Parathyroid adenoma (tissue), 2 donors: ENCODE results near the gene FMNL2.

ENCODE experiments used
- H2AFZ ChIP-seq: fragments of 300-600 bp; sonication (generic); one replicate; pipeline ENCODE4 v1.7.0; 2017; ENCODE audit warnings: antibody characterized with exemption, mild to moderate bottlenecking
- H3K27ac ChIP-seq: fragments of 300-600 bp; sonication (generic); one replicate; pipeline ENCODE4 v1.7.0; 2017
- H3K27me3 ChIP-seq: fragments of 300-600 bp; sonication (generic); one replicate; pipeline ENCODE4 v1.7.0; 2017; ENCODE audit warnings: low read length; ENCODE audit not compliant: control insufficient read depth, insufficient read depth
- H3K36me3 ChIP-seq: fragments of 300-600 bp; sonication (generic); one replicate; pipeline ENCODE4 v1.7.0; 2017; ENCODE audit warnings: low read length; ENCODE audit not compliant: control insufficient read depth, insufficient read depth
- H3K4me1 ChIP-seq: fragments of 300-600 bp; sonication (generic); one replicate; pipeline ENCODE4 v1.7.0; 2017; ENCODE audit warnings: control low read depth
- H3K4me2 ChIP-seq: fragments of 300-600 bp; sonication (generic); one replicate; pipeline ENCODE4 v1.7.0; 2017; ENCODE audit warnings: low read length
- H3K4me3 ChIP-seq: fragments of 300-600 bp; sonication (generic); one replicate; pipeline ENCODE4 v1.7.0; 2017; ENCODE audit warnings: low read depth, low read length
- H3K79me2 ChIP-seq: fragments of 300-600 bp; sonication (generic); one replicate; pipeline ENCODE4 v1.7.0; 2017; ENCODE audit warnings: control low read depth
- H3K9ac ChIP-seq: fragments of 300-600 bp; sonication (generic); one replicate; pipeline ENCODE4 v1.7.0; 2017; ENCODE audit warnings: mild to moderate bottlenecking
- H3K9me3 ChIP-seq: fragments of 300-600 bp; sonication (generic); one replicate; pipeline ENCODE4 v1.7.0; 2017; ENCODE audit warnings: low read length; ENCODE audit not compliant: control insufficient read depth
- CTCF ChIP-seq: fragments of 300-600 bp; sonication (generic); IDR thresholded peaks from one replicate; pipeline ENCODE4 v1.7.0; 2017; ENCODE audit warnings: antibody characterized with exemption, mild to moderate bottlenecking
- donor health status: primary hyperparathyroidism.

The FMNL2 gene

GRCh38 chr2:152637251-152637650, 302.3 kb downstream of the FMNL2 start:
- H3K4me1 ChIP-seq, result no peaks in the 10 kb centered on the region
- no peaks in the 10 kb centered on the region for H3K27me3 ChIP-seq
- H3K9me3 ChIP-seq, result no peaks in the 10 kb centered on the region
- no peak overlapping the region for H3K9ac ChIP-seq
- no peak overlapping the region for H3K4me2 ChIP-seq
- no peak overlapping the region for H2AFZ ChIP-seq
- no peak for TF ChIP-seq CTCF
- no peaks in the 10 kb centered on the region for H3K79me2 ChIP-seq
- H3K27ac ChIP-seq, result no peak overlapping the region
- H3K4me3 ChIP-seq, result no peak overlapping the region
- no peaks in the 10 kb centered on the region for H3K36me3 ChIP-seq

- no peak for TF ChIP-seq CTCF
- no peak overlapping the region for H3K4me3 ChIP-seq
- H3K27me3 ChIP-seq, result no peaks in the 10 kb centered on the region
- no peak overlapping the region for H2AFZ ChIP-seq
- no peaks in the 10 kb centered on the region for H3K4me1 ChIP-seq
- H3K36me3 ChIP-seq, result no peaks in the 10 kb centered on the region
- H3K79me2 ChIP-seq, result no peaks in the 10 kb centered on the region
- H3K27ac ChIP-seq, result no peak overlapping the region
- no peak overlapping the region for H3K9ac ChIP-seq
- H3K9me3 ChIP-seq, result no peaks in the 10 kb centered on the region
- no peak overlapping the region for H3K4me2 ChIP-seq
Observed at GRCh38 chr2:152638056-152638455, 303.1 kb downstream of the FMNL2 start.

GRCh38 chr2:152638590-152638989, 303.6 kb downstream of the FMNL2 start:
- Histone ChIP-seq H3K79me2 (no peaks in the 10 kb centered on the region), H3K9ac (no peak overlapping the region), H3K4me2 (no peak overlapping the region), H3K36me3 (no peaks in the 10 kb centered on the region), H3K27me3 (no peaks in the 10 kb centered on the region), H3K4me3 (no peak overlapping the region), H3K27ac (no peak overlapping the region), H3K9me3 (no peaks in the 10 kb centered on the region), H3K4me1 (no peaks in the 10 kb centered on the region), H2AFZ (no peak overlapping the region)
- TF ChIP-seq CTCF, result no peak

- no peak overlapping the region for H3K4me3 ChIP-seq
- H3K9me3 ChIP-seq, result no peaks in the 10 kb centered on the region
- no peak overlapping the region for H2AFZ ChIP-seq
- H3K4me1 ChIP-seq, result peaks cover 13% of the 10 kb centered on the region
- H3K27ac ChIP-seq, result no peak overlapping the region
- TF ChIP-seq CTCF, result no peak
- H3K9ac ChIP-seq, result no peak overlapping the region
- H3K36me3 ChIP-seq, result no peaks in the 10 kb centered on the region
- no peaks in the 10 kb centered on the region for H3K79me2 ChIP-seq
- no peaks in the 10 kb centered on the region for H3K27me3 ChIP-seq
- H3K4me2 ChIP-seq, result no peak overlapping the region
Observed at GRCh38 chr2:152644189-152644873, 309.4 kb downstream of the FMNL2 start.

- Histone ChIP-seq H3K4me2 (no peak overlapping the region), H3K4me3 (no peak overlapping the region), H3K9me3 (no peaks in the 10 kb centered on the region), H3K27ac (no peak overlapping the region), H3K9ac (no peak overlapping the region), H3K36me3 (no peaks in the 10 kb centered on the region), H3K79me2 (no peaks in the 10 kb centered on the region), H2AFZ (no peak overlapping the region), H3K4me1 (peaks cover 13% of the 10 kb centered on the region), H3K27me3 (no peaks in the 10 kb centered on the region)
- no peak for TF ChIP-seq CTCF
Observed at GRCh38 chr2:152646264-152646663, 311.3 kb downstream of the FMNL2 start.
